Measurements from ENCODE around the gene PTBP1. TPM values are rescaled to one million over a fixed set of nuclear protein-coding genes. Genes with fewer than 3 reads are reported as not detected.
A peak's percentile ranks its signal among the peaks of the same experiment; 100 is the strongest.

The PTBP1 gene
- polyA plus RNA-seq, 3 donors, result 62.4 to 117 (median 81.6) TPM

DNA sequence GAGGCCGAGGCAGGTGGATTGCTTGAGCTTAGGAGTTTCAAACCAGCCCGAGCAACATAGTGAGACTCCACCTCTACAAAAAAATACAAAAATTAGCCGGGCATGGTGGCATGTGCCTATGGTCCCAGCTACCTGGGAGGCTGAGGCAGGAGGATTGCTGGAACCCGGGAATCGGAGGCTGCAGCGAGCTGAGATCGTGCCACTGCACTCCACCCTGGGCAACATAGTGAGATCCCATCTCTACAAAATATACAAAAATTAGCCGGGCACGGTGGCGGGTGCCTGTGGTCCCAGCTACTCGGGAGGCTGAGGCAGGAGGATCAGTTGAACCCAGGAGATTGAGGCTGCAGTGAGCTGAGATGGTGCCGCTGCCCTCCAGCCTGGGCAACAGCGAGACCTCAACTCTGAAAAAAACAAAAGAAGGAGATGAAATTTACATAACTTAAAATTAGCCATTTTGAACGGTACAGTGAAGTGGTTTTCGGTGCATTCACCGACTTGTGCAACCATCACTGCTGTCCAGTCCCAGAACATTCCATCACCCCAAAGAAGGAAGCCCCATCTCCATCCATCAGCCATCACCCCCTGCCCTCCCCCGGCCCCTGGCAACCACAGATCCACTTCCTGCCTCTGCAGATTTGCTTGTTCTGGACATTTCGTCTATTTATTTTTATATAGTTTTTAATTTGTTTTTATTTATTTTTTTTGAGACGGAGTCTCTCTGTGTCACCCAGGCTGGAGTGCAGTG lies 28.8 kb downstream of the PTBP1 start:
- no peaks in the 10 kb centered on the region for H3K9me3 Mint-ChIP-seq
- Histone ChIP-seq H3K4me1 (ENCODE audit: control insufficient read depth in 1 of 2, insufficient read depth in 2 of 2, low read length in 2 of 2) (peaks cover 75 to 85% of the 10 kb centered on the region in 2 donors), H3K27ac (ENCODE audit: low read depth in 1 of 2, low read length in 2 of 2) (peak overlapping the region in 1 of 2 donors; percentile 3), H4K20me1 (ENCODE audit: insufficient read depth, low read length) (no peaks in the 10 kb centered on the region), H3K4me3 (replicated peaks in 1 of 3; ENCODE audit: low read depth in 2 of 3, low read length in 3 of 3) (peak overlapping the region in 1 of 3 experiments; percentile 5), H3K9ac (ENCODE audit: insufficient read depth, low read length, poor library complexity, severe bottlenecking) (no peak overlapping the region), H3K4me2 (replicated peaks; ENCODE audit: extremely low read depth, low read length, poor library complexity, severe bottlenecking) (peak overlapping the region; percentile 24), H3K27me3 (ENCODE audit: control insufficient read depth in 2 of 2, insufficient read depth in 2 of 2, low read length in 2 of 2) (no peaks in the 10 kb centered on the region), H2AFZ (ENCODE audit: insufficient read depth, low read depth, low read length, poor library complexity, severe bottlenecking) (no peak overlapping the region), H3K79me2 (ENCODE audit: insufficient read depth, low read length) (peaks cover 77% of the 10 kb centered on the region), H3K36me3 (replicated peaks in 1 of 2; ENCODE audit: control insufficient read depth in 1 of 2, insufficient read depth in 2 of 2, low read length in 2 of 2) (no peaks in the 10 kb centered on the region), H3K9me3 (replicated peaks in 1 of 2; ENCODE audit: control insufficient read depth in 1 of 2, insufficient read depth in 1 of 2, low read length in 2 of 2) (no peaks in the 10 kb centered on the region)
- peak; percentile 29 to 57 (median 43) for DNase-seq
- peaks cover 71% of the 10 kb centered on the region for H3K4me1 Mint-ChIP-seq
- peaks cover 3 to 7% (median 4%) of the 10 kb centered on the region in 3 donors for H3K27me3 Mint-ChIP-seq (ENCODE audit: low read depth in 3 of 3)
- 69% methylated on average over 13 of the region's 19 CpGs for WGBS (ENCODE audit: insufficient coverage)
- H3K4me3 Mint-ChIP-seq, result peak overlapping the region; percentile 4 to 37
- peak overlapping the region in 3 of 7 donors; percentile 26 to 70 (median 28) for H3K27ac Mint-ChIP-seq
- intact Hi-C loops (cut with micrococcal nuclease), result no loop called here
- no peak for TF ChIP-seq CTCF (IDR thresholded peaks at IDR 0.05)
- H3K36me3 Mint-ChIP-seq, result no peaks in the 10 kb centered on the region

- no peaks in the 10 kb centered on the region for H3K9me3 Mint-ChIP-seq
- Histone ChIP-seq H3K9ac (ENCODE audit: insufficient read depth, low read length, poor library complexity, severe bottlenecking) (peak overlapping the region; percentile 62), H3K9me3 (replicated peaks in 1 of 2; ENCODE audit: control insufficient read depth in 1 of 2, insufficient read depth in 1 of 2, low read length in 2 of 2) (no peaks in the 10 kb centered on the region), H2AFZ (ENCODE audit: insufficient read depth, low read depth, low read length, poor library complexity, severe bottlenecking) (peak overlapping the region; percentile 74), H3K36me3 (replicated peaks in 1 of 2; ENCODE audit: control insufficient read depth in 1 of 2, insufficient read depth in 2 of 2, low read length in 2 of 2) (no peaks in the 10 kb centered on the region), H4K20me1 (ENCODE audit: insufficient read depth, low read length) (no peaks in the 10 kb centered on the region), H3K27me3 (ENCODE audit: control insufficient read depth in 2 of 2, insufficient read depth in 2 of 2, low read length in 2 of 2) (no peaks in the 10 kb centered on the region), H3K27ac (ENCODE audit: low read depth in 1 of 2, low read length in 2 of 2) (peak overlapping the region in 1 of 2 donors; percentile 76), H3K79me2 (ENCODE audit: insufficient read depth, low read length) (peaks cover 71% of the 10 kb centered on the region), H3K4me1 (ENCODE audit: control insufficient read depth in 1 of 2, insufficient read depth in 2 of 2, low read length in 2 of 2) (peaks cover 75 to 89% of the 10 kb centered on the region in 2 donors), H3K4me2 (replicated peaks; ENCODE audit: extremely low read depth, low read length, poor library complexity, severe bottlenecking) (peak overlapping the region; percentile 84), H3K4me3 (replicated peaks in 1 of 3; ENCODE audit: low read depth in 2 of 3, low read length in 3 of 3) (peak overlapping the region in 1 of 3 experiments; percentile 66)
- peaks cover 76% of the 10 kb centered on the region for H3K4me1 Mint-ChIP-seq
- intact Hi-C loops (cut with micrococcal nuclease), result no loop called here
- peaks cover 3 to 11% (median 4%) of the 10 kb centered on the region in 3 donors for H3K27me3 Mint-ChIP-seq (ENCODE audit: low read depth in 3 of 3)
- H3K36me3 Mint-ChIP-seq, result no peaks in the 10 kb centered on the region
- H3K27ac Mint-ChIP-seq, result peak overlapping the region in 1 of 7 donors; percentile 83
- no peak for TF ChIP-seq CTCF (IDR thresholded peaks at IDR 0.05)
- 42% methylated on average over 4 of the region's 11 CpGs for WGBS (ENCODE audit: insufficient coverage)
- peak overlapping the region; percentile 74 to 79 for H3K4me3 Mint-ChIP-seq
- no peak for DNase-seq
These were observed 30.1 kb downstream of the PTBP1 start for GRCh38 chr19:827314-827709.
